Mesenchymal stem cell (in vitro differentiated cells and primary cell): ENCODE data around the gene GARRE1.

ENCODE experiments used
- DNase-seq: peaks from one replicate; pipeline ENCODE4 v3.0.0-alpha.2; 2013
- H2AFZ ChIP-seq: one replicate; pipeline ENCODE4 v1.6.1; 2013; ENCODE audit warnings: low read depth, mild to moderate bottlenecking, control low read depth, inconsistent platforms, low read length, moderate library complexity
- H2AK5ac ChIP-seq: 2 replicates; pipeline ENCODE4 v1.6.1; 2013; ENCODE audit warnings: low read length, moderate library complexity, mild to moderate bottlenecking, inconsistent platforms; ENCODE audit not compliant: severe bottlenecking
- H2BK120ac ChIP-seq: one replicate; pipeline ENCODE4 v1.6.1; 2013; ENCODE audit warnings: low read depth, mild to moderate bottlenecking, inconsistent platforms, low read length, moderate library complexity
- H2BK12ac ChIP-seq, 2 experiments: one replicate each; pipeline ENCODE4 v1.6.1; 2013; ENCODE audit warnings: inconsistent platforms in 2 of 2, low read length in 2 of 2, mild to moderate bottlenecking in 2 of 2, moderate library complexity in 2 of 2, control low read depth in 1 of 2
- H2BK15ac ChIP-seq: one replicate; pipeline ENCODE4 v1.6.1; 2013; ENCODE audit warnings: mild to moderate bottlenecking, low read depth, inconsistent platforms; ENCODE audit not compliant: poor library complexity, severe bottlenecking
- H2BK5ac ChIP-seq: 2 replicates; pipeline ENCODE4 v1.6.1; 2013; ENCODE audit warnings: low read depth, mild to moderate bottlenecking, low read length, control low read depth, inconsistent platforms; ENCODE audit not compliant: poor library complexity, severe bottlenecking
- H3K14ac ChIP-seq, 2 experiments: one replicate each; pipeline ENCODE4 v1.6.1; 2013; ENCODE audit warnings: inconsistent platforms in 2 of 2, low read length in 2 of 2, control low read depth in 1 of 2, mild to moderate bottlenecking in 1 of 2, moderate library complexity in 1 of 2
- H3K18ac ChIP-seq, 2 experiments: one replicate each; pipeline ENCODE4 v1.6.1; 2013; ENCODE audit warnings: inconsistent platforms in 2 of 2, low read length in 2 of 2, control low read depth in 1 of 2, low read depth in 1 of 2, mild to moderate bottlenecking in 1 of 2
- H3K23ac ChIP-seq, 2 experiments: one replicate each; pipeline ENCODE4 v1.6.1; 2013; ENCODE audit warnings: inconsistent platforms in 2 of 2, low read length in 2 of 2, mild to moderate bottlenecking in 2 of 2, moderate library complexity in 2 of 2, control low read depth in 1 of 2
- H3K27ac ChIP-seq: 2 replicates; pipeline ENCODE4 v1.5.1; 2013; ENCODE audit warnings: mild to moderate bottlenecking, moderate library complexity, low read length, control low read depth, inconsistent platforms; ENCODE audit not compliant: poor library complexity, severe bottlenecking
- H3K27me3 ChIP-seq, 2 experiments: 2 replicates each; pipeline versions ENCODE4 v1.6.1 to v1.7.0; 2013; ENCODE audit warnings: low read length in 2 of 2, mild to moderate bottlenecking in 2 of 2, moderate library complexity in 2 of 2, control low read depth in 1 of 2, inconsistent platforms in 1 of 2; ENCODE audit not compliant: control insufficient read depth in 1 of 2, insufficient read depth in 1 of 2
- H3K36me3 ChIP-seq, 2 experiments: 2 replicates each; pipeline versions ENCODE4 v1.6.1 to v1.7.0; 2013; ENCODE audit warnings: low read length in 2 of 2, control low read depth in 1 of 2, inconsistent platforms in 1 of 2, low read depth in 1 of 2, mild to moderate bottlenecking in 1 of 2; ENCODE audit not compliant: insufficient read depth in 2 of 2, control insufficient read depth in 1 of 2
- H3K4ac ChIP-seq, 2 experiments: one replicate each; pipeline ENCODE4 v1.6.1; 2013; ENCODE audit warnings: inconsistent platforms in 2 of 2, low read length in 2 of 2, mild to moderate bottlenecking in 2 of 2, moderate library complexity in 2 of 2, control low read depth in 1 of 2, low read depth in 1 of 2
- H3K4me1 ChIP-seq: 2 replicates; pipeline ENCODE4 v1.6.1; 2013; ENCODE audit warnings: low read depth, low read length, control low read depth; ENCODE audit not compliant: control insufficient read depth, insufficient read depth
- H3K4me2 ChIP-seq: 2 replicates; pipeline ENCODE4 v1.6.1; 2013; ENCODE audit warnings: low read length, mild to moderate bottlenecking, inconsistent platforms; ENCODE audit not compliant: poor library complexity, severe bottlenecking
- H3K4me3 ChIP-seq, 2 experiments: 2 replicates each; pipeline versions ENCODE4 v1.5.1 to v1.7.0; 2013; ENCODE audit warnings: low read length in 2 of 2, mild to moderate bottlenecking in 2 of 2, control low read depth in 1 of 2, low read depth in 1 of 2; ENCODE audit not compliant: insufficient read depth in 1 of 2
- H3K79me1 ChIP-seq: replicated peaks from 2 replicates; pipeline ENCODE4 v1.6.1; 2013; ENCODE audit warnings: mild to moderate bottlenecking, control low read depth, low read length, inconsistent platforms; ENCODE audit not compliant: poor library complexity, severe bottlenecking
- H3K9ac ChIP-seq: 2 replicates; pipeline ENCODE4 v1.7.0; 2013; ENCODE audit warnings: mild to moderate bottlenecking, low read length, moderate library complexity
- H3K9me3 ChIP-seq: 2 replicates; pipeline ENCODE4 v1.7.0; 2013; ENCODE audit warnings: mild to moderate bottlenecking, low read length; ENCODE audit not compliant: control insufficient read depth
- H4K8ac ChIP-seq: one replicate; pipeline ENCODE4 v1.6.1; 2013; ENCODE audit warnings: inconsistent platforms, mild to moderate bottlenecking, low read length, moderate library complexity
- H4K91ac ChIP-seq: one replicate; pipeline ENCODE4 v1.6.1; 2013; ENCODE audit warnings: mild to moderate bottlenecking, low read length, inconsistent platforms
- WGBS: methylation state at CpG from one replicate; pipeline ENCODE4 v1.1.7; 2013; ENCODE audit warnings: mixed read lengths; 5-methylcytosine and 5-hydroxymethylcytosine counted together

The GARRE1 gene

DNA sequence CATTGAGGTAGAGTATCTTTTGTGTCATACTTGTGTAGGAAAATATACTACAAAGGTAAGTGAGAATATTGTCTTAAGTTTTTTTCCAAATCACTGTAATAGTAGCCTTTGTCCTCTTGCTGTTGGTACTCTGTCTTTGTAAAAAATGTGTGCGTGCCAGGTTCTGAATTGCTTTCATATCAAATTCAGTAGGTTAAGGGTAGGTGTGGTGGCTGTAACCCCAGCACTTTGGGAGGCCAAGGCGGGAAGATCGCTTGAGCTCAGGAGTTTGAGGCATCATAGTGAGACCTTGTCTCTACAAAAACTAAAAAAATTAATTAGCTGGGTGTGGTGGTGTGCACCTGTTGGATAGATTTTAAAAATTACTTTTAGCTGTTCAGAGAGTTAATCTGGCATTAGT lies 46.6 kb downstream of the GARRE1 start:
- no peak overlapping the region for H2AK5ac ChIP-seq

More for the DNA sequence above, 46.6 kb downstream of the GARRE1 start:
- no peak overlapping the region for H3K14ac ChIP-seq
- WGBS = 100% methylated on average over 3 of the region's 3 CpGs
- H2BK15ac ChIP-seq = no peak overlapping the region
- no peak overlapping the region for H3K4me2 ChIP-seq
- H3K27me3 ChIP-seq = no peaks in the 10 kb centered on the region
- peaks cover 25% of the 10 kb centered on the region for H3K79me1 ChIP-seq
- H2BK5ac ChIP-seq = no peak overlapping the region
- no peak overlapping the region for H2AFZ ChIP-seq
- DNase-seq = no peak
- peaks cover 15 to 23% of the 10 kb centered on the region in 2 experiments for H3K36me3 ChIP-seq
- H3K18ac ChIP-seq = no peak overlapping the region
- H3K9me3 ChIP-seq = no peaks in the 10 kb centered on the region
- no peak overlapping the region for H3K23ac ChIP-seq
- no peak overlapping the region for H4K91ac ChIP-seq
- H3K4me3 ChIP-seq = no peak overlapping the region
- H3K27ac ChIP-seq = no peak overlapping the region
- H3K4ac ChIP-seq = no peak overlapping the region
- peaks cover 2% of the 10 kb centered on the region for H3K4me1 ChIP-seq
- H4K8ac ChIP-seq = no peak overlapping the region
- H3K9ac ChIP-seq = no peak overlapping the region
- no peak overlapping the region for H2BK120ac ChIP-seq
- no peak overlapping the region for H2BK12ac ChIP-seq
